GM18507 (cell line): ENCODE results near the gene UVRAG.
"Not testable (repeated sequence)": the region's sequence is repeated elsewhere in the genome, so short reads cannot be mapped to it uniquely, and the experiment has no call there.

Experiments
- DNase-seq: peaks from one replicate; pipeline ENCODE4 v3.0.0; 2011; ENCODE audit warnings: low read depth; ENCODE audit not compliant: insufficient read length; ENCODE audit errors: extremely low spot score
- FAIRE-seq: peaks from 2 replicates; lab custom pipeline; 2011; peaks lifted over from hg19 to GRCh38; lab: Jason Lieb, UNC

The UVRAG gene

DNA sequence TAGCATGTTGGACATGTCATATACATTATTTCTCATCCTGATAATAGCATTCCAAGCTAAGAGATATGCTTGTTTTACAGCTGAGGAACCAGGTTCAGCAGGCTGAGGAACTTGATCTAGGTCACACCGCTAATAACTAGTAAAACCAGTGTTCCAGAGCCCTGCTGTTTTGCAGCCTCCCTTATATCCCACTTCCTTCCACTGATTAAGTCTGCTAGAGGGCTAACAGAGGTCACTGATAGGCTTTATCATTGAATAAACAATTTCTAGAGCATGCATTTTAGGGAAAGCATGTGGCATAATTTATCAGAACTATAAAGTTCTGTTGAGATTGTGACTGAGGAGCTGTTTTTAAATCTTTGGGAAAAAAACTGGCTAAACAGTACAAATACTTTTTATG is 54.0 kb downstream of the UVRAG start:
- DNase-seq (no peak), FAIRE-seq (no peak)

DNA sequence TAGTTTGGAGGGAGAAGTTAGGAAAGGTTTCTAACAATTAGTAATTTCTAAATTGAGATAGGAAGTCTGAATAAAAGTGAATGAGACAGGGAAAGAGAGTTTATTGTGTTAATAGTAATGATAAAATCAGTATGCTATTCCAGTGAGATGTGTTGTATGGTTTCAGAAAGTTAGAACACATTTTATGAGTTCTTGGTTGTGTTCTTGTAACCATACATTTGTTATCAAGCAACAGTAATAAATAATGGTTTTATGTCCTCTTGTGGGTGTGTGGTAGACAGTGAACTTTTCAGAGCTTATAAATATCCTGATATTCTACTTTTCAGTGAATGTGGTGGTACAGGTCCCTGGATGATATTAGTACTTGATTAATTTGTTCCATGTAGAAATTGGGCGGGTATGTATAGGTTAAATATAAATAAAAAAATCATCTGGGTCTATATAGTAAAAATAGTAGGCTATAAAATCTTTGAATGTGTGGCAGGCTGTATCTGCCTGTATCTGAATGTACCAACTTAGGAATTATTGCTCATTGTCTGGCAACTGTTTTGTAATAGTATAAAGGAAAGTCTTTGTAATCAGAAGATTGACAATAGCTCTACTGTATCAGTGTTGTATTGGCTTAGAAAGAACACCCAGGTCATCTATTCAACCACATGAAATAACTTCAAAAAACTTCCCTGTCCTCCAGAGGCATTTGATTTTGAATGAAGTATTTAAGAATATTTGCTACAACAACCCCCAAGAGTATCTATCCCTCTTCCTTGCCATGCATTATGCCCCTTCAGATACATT is 54.8 kb downstream of the UVRAG start:
- no peak for DNase-seq
- FAIRE-seq: no peak

DNA sequence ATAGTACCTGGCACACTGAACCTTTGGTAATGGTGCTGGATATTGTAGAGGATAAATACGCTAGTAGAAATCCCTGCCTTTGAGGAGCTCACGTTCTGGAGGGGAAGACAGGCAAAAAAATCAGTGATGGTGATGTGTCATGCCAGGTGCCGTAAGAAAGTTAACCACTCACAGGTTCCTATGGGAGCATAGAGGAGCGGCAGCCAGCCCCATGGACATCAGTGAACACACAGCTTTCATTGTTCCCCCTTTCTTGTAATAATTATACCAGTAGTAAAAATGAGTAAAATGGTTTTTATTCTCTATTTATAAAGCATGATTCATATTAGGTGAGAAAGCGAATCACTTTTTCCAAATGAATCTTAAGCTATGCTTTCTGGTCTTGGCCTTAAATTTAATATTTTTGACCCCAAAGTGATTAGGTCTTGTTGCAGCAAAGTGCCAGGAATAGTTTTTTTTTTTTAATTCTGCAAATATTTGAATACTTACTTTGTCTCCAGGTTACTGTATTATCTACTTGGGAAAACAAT is 57.9 kb downstream of the UVRAG start:
- peak; percentile 26 for FAIRE-seq
- no peak for DNase-seq

DNA sequence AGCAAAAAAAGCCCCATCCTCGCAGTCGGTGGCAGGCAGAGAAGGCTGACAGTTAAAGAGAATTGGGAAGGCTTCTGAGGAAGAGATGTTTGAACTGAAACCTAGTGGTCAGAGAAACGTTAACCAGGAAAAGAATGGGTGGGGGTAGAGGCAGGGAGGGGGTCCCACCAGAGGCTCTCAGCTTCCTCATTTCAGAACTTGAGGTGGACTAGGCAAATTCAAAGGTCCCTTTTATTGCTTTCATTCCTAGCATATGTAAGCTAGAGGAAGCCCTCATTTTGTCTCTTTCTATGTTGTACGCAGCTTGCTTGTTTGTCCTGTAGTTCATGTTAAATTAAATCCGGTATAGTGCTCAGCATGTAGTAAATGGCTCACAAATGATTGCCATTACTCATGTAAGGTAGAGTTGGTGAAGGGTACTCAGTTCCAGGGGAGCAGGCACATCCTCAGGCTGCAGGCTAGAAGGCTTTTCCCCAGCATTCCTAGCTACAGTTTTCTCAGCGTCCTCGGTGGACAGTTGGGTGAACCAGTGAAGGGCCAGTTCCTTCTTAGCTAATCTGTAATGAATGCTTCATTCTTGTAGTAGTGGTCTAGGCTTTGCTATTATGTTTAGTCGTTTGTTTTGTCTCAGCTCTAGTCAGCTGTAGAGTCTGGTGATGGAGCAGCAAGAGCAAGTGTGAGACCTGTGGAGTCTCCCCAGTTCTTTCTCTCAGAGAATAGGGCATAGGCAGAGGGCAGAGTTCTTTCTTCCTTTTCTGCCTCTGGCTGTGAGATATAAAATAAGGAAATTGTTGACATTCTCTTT is 58.6 kb downstream of the UVRAG start:
- FAIRE-seq (peak; percentile 83), DNase-seq (no peak)

DNA sequence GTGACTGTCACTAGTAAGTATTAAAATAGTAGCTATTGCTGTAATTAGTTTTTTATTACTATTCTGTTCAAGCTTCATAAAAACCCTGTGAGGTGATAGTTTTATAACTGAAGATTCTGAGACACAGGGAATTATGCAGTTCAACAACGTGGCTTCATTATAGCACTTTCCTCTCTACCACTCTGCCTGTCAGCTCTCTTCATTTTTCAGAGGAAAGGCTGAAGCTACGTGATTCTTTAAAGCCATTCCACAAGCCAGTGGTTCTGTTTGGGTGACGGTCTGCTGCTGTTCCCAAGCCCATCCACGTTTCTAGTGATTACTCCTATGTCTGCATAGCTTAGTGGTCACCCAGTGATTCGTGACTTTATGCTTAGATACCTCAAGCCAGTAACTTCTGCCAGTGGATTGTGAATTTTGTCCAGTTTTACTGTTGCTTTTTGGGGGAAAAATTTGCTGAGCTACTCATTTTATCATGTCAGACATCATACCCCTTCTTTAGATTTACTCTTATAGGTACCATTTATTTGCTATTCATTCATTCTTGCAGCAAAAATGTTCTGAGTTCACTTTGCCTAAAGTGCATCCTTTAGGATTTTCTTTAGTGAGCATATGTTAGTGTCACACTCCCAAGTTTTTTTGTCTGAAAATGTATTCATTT is 59.8 kb downstream of the UVRAG start:
- FAIRE-seq (no peak), DNase-seq (no peak)

DNA sequence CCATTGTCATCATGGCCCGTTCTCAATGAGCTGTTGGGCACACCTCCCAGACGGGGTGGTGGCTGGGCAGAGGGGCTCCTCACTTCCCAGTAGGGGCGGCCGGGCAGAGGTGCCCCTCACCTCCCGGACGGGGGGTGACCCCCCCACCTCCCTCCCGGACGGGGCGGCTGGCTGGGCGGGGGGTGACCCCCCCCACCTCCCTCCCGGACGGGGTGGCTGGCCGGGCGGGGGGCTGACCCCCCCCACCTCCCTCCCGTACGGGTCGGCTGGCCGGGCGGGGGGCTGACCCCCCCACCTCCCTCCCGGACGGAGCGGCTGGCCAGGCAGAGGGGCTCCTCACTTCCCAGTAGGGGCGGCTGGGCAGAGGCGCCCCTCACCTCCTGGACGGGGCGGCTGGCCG is 62.3 kb downstream of the UVRAG start:
- FAIRE-seq, DNase-seq: not testable (repeated sequence)

DNA sequence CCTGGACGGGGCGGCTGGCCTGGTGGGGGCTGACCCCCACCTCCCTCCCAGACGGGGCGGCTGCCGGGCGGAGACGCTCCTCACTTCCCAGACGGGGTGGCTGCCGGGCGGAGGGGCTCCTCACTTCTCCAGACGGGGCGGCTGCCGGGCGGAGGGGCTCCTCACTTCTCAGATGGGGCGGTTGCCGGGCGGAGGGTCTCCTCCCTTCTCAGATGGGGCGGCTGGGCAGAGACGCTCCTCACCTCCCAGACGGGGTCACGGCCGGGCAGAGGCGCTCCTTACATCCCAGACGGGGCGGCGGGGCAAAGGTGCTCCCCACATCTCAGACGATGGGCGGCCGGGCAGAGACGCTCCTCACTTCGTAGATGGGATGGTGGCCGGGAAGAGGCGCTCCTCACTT is 62.9 kb downstream of the UVRAG start:
- FAIRE-seq, DNase-seq: not testable (repeated sequence)

DNA sequence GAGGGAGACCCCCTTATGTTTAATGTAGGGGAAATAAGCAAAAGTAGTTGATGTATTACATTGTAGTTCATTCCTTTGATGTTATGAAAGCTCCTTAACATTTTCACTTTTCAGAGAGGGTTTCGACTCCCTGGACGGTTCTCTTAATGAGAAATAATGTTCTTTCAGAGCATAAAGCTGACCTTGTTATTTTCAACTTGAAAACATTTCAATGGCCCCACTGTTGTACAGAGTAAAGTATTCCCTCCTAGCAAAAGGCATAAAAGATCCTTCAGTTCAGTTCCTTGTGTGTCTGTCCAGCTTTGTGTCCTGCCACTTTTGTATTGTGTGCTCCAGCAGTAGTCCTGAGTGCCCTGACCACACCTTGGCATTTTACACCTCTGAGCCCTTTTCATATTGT is 63.9 kb downstream of the UVRAG start:
- no peak for FAIRE-seq
- DNase-seq: no peak

DNA sequence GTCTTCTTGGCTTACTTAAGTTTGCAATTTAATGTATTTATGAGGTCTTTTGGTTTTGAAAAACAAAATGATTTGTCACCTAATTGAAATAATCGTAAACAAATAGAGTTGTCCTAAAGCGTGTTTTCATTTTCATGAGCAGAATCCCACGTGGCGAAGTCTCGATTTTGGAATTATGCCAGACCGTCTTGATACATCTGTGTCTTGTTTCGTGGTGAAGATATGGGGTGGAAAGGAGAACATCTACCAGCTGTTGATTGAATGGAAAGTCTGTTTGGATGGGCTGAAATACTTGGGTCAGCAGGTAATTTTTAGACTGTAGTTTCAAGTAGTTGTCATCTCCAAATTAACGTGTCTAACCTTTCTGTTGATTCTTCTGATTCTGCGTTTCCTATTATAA is 64.7 kb downstream of the UVRAG start:
- DNase-seq (no peak), FAIRE-seq (no peak)

DNA sequence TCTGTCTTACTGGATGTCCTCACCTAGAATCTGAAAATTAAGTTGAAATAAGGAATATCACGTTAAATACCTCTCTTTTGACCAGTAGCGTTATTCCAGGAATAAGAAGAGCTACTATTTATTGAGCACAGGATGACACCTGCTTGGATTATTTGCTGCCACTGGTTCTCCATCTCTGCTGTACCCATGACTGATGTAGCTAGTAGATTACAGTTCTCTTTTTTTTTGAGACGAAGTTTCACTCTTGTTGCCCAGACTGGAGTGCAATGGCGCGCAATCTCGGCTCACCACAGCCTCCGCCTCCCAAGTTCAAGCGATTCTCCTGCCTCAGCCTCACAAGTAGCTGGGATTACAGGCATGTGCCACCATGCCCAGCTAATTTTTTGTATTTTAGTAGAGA is 65.3 kb downstream of the UVRAG start:
- DNase-seq, FAIRE-seq: not testable (repeated sequence)

DNA sequence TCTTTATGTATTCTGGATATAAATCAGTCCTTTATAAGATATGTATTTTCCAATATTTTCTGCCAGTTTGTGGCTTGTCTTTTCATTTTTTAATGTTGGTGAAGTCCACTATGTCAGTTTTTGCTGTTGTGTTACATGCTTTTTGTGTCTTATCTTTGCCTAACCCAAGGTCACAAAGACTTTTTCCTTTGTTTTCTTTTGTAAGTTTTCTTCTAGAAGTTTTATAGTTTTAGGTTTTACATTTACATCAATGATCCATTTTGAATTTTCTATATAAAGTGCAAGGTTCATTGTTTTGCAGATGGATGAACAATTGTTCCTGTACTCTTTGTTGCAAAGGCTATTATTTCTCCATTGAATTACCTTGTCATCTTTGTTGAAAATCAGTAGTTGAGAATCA is 69.3 kb downstream of the UVRAG start:
- FAIRE-seq (no peak), DNase-seq (no peak)

DNA sequence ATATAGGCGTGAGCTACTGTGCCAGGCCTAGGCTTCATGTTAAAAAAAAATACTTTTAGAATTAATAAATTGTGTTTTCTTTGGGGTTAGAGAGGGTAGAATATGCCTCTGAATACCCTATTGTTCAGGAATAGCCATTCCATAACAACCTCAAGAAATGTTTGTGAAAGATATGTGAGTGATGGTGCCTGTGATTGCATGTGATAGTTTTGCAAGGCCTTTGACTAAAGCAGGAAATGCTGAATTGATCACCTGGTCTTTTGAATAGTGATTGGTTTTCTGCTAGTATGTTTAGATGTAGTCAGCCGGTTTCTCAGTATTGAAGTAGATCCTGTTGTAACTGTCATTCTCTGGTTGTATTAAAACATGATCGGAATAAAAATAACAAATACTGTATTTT is 73.4 kb downstream of the UVRAG start:
- DNase-seq (no peak), FAIRE-seq (no peak)

DNA sequence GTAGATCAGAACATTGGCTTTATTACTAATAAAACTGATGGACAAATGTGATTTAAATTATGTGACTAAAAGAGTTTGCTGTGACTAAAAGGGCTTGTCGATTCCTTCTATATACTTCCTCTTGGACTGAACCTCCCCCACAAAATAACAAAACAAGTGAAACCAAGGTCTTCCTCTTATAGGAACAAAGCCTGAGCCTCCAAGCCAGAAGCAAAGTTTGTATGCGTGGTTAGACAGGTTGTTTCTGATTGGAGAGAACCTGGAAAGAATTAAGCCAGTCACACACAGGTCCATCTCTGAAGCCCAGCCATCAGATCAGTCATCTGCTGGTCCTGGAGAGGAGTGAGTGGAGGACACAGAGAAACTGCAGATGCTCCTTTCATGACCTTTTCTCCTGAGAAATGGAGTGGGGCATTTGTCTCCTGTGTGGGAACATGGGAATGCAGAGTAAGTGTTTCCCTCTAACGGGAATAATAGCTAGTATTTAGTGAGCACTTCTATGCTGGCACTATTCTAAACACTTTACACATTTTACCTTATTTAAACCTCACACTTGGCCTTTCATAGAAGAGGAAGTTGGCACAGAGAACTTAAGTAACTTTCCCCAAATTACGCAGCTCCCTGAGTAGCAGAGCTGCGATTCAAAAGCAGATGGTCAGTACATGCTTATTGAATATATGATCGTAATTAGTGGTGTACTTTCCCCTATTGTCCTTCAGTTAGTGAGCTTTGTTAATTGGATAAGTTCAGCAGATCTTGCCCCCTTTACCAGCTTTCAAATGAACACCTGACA is 77.1 kb downstream of the UVRAG start:
- FAIRE-seq (peak; percentile 76), DNase-seq (no peak)

DNA sequence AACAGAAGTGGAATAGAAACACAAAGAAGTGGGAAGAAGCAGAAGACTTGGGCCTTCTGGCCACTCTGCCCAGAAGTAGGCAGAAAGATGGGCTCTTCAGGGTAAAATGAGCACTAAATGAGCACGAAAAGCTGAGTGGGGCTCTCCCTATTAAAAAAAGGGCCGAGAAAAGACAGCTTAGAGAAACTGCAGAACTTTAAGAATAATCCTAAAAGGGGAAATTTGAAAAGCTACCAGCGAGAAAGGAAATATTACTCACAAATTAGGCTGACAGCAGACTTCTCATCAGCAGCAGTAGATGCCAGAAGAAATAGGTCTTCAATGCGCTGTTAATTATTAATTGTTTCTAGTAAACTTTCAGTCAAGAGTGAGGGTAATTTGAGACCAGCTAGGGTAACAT is 78.2 kb downstream of the UVRAG start:
- no peak for FAIRE-seq
- no peak for DNase-seq

DNA sequence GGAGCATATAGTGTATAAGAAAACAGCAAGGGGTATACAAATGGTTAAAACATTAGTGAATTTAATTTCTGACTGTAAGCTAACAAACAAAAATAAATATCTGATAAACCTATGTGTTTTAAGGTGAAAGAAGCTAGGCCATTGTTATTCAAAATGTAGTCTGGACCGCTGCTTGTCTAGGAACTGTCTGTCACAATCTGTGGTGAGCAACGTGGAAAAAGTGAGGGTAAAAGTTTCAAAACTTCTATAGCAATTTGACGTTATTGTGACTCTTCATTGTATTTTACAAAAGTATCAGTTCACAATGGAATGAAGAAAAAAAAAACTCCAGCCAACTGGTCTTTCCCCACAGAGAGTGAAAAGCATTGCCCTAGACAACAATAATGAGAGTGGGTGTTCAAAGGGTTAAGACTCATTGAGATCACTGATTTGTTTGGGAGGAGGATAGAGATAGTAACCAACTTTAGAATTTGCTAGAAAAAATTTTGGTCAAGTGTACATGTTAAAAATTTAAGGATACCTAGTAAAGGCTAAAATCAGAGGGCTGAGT is 79.1 kb downstream of the UVRAG start:
- DNase-seq (no peak), FAIRE-seq (peak; percentile 50)

DNA sequence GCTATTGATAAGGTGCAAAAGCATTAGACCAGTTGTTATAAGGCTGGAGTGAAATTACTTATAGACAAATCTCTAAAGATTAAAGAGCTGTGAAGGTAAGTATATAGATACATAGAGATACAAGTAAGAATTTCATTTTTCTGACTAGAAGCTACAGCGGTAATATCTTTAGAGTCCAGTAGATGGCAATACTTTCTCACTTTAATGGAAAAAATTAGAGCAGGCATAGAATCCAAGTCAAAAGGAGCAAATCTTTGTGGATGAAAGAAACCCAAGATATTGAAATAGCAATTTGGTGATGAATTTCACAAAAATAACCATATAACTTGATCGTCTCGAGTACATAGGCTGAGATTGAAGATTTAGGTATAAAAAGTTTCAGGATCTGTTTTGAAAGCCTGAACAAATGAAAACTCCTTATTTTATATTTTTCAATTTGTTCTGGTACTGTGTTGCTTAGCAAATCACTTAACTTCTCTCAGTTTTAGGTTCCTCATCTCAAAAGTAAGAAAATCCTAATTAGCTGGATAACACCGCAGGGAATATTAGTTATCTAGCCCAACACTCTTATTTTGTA is 81.9 kb downstream of the UVRAG start:
- no peak for DNase-seq
- peak; percentile 73 for FAIRE-seq

DNA sequence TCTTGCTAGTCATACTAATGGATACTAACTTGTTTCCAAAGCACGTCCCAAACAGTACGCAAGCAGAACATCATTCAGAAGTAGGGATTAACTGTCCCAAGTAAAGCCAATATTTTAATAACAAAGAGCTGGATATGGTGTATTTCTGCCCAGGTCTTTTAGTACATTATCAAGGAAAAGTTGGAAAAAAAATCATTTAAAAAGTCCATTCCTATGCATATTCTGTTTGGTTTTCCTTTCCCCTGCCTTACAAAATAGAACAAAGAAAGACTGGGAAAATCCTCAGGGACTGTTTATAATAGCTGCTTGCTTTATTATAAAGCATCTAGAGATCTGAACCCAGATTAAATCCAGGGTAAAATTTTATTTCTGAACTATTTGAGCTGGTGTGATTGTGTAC is 83.9 kb downstream of the UVRAG start:
- DNase-seq (no peak), FAIRE-seq (no peak)

DNA sequence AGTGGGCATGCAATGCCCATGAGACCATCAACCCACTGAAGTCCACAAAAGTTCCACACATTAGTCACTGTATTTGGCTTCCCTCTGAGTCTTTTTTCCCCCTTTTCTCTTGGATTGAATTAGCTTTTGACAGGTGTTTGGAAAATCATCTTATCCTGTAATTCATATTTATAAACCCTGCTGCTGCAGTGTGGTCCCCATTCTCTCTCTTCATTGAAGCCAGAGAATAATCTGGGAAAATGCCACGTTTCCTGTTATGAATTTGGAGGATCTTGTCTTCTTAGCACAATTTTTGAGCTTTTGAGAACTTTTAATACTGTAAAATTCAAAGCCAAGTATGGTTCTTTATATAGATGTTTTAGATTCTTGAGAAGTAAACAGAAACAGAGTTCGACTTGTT is 84.8 kb downstream of the UVRAG start:
- FAIRE-seq: no peak

DNA sequence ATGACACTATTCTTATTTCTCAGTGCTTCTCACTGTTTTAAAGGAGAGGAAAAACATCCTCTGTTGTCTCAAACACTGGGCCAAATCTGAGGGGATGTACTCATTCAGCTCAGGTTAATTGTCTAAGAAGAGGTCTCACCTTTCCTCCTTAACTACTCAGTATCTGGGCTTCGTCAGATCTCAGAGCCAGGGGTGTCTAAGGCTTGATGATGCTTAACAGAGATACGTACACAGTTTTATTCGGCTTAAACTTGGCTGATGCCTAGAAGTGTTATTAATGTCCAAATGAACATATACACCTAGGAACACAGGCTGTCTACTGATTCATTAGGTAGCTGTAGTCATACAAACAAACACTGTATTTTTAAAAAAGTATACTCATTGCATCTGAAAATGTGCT is 85.8 kb downstream of the UVRAG start:
- DNase-seq (no peak), FAIRE-seq (no peak)

More for the DNA sequence above, 84.8 kb downstream of the UVRAG start:
- no peak for DNase-seq
